ENCODE results near the gene PDZD2.

Gene PDZD2

GRCh38 chr5:32127711-32128110 is 488.8 kb downstream of the PDZD2 start:
- H3K4me3 ChIP-seq (ENCODE audit: low read depth, low read length): no peak overlapping the region
- no peak for DNase-seq (ENCODE audit: low read depth)

DNA sequence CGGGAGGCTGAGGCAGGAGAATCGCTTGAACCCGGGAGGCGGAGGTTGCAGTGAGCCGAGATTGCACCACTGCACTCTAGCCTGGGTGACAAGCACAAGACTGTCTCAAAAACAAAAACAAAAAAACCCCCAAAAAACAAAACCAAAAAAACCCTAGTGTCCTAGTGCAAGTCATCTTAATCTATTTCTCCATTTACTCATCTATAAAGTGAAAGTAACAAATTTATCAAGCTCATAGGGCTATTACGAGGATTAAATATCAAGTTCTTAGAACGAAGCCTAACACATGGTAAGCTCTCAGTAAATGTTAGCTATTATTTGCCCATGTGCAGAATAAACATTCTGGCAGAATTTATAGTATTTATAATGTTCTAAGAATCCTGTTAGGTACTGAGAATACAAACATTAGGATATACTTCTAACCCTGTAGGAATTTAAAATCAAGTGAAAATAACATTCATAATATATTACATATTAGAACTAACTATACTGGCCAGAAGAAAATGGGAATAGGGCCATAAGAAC is 490.2 kb downstream of the PDZD2 start:
- no peak for DNase-seq (ENCODE audit: low read depth)
- no peak overlapping the region for H3K4me3 ChIP-seq (ENCODE audit: low read depth, low read length)

DNA sequence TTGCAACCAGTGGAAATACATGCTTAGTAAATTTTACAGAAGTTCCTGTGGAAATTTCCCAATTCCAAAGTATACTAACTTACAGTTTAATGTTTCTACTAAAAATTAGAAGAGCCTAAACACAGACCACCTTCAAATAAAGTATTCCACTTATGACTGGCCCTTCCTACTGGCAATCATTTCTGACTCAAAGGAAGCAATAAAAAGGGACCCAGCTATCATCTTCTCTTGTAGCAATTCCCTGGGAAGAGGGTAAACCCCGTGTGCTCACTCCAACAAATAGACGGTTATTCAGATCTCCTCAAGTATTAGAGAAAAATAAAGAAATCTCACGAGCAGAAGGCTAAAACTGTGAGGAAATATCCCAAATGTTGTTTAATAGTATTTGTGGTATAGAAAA is 491.9 kb downstream of the PDZD2 start:
- no peak overlapping the region for H3K4me3 ChIP-seq (ENCODE audit: low read depth, low read length)
- DNase-seq (ENCODE audit: low read depth): no peak

DNA sequence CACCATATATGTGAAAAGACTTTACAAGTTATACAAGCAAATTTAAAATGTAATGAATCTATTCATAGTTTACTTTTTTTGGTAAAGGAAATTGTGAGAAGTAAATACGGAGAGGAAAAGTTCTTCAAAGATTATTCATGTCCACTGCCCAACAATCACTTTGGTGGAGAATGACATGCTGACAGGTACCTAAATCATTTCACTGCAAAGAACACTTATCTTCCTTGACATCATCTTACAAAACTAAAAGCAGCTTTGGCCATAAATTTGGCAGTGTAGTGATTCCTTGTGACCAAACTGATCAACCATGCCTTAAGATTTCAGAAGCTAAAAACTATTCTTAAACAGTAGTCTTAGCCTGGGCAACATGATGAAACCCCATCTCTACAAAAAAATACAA is 492.7 kb downstream of the PDZD2 start:
- no peak overlapping the region for H3K4me3 ChIP-seq (ENCODE audit: low read depth, low read length)
- DNase-seq (ENCODE audit: low read depth): no peak

GRCh38 chr5:32132757-32133156 is 493.8 kb downstream of the PDZD2 start:
- DNase-seq (ENCODE audit: low read depth): no peak

GRCh38 chr5:32135086-32135485 is 496.2 kb downstream of the PDZD2 start:
- no peak for DNase-seq (ENCODE audit: low read depth)
- H3K4me3 ChIP-seq (ENCODE audit: low read depth, low read length): no peak overlapping the region

More at GRCh38 chr5:32132757-32133156, 493.8 kb downstream of the PDZD2 start:
- no peak overlapping the region for H3K4me3 ChIP-seq (ENCODE audit: low read depth, low read length)

DNA sequence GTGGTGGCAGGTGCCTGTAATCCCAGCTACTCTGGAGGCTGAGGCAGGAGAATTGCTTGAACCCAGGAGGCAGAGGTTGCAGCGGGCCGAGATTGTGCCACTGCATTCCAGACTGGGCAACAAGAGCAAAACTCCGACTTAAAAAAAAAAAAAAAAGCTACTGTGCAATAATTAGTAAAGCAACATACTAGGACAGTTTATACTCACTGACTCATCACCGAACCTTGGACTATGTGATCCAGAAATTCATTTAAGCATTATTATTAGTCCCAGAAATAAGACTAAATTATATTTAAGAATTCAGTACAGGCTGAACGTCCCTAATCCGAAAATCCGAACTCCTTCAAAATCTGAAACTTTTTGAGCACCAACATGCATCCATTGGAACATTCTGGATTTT is 497.4 kb downstream of the PDZD2 start:
- DNase-seq (ENCODE audit: low read depth): no peak
- H3K4me3 ChIP-seq (ENCODE audit: low read depth, low read length): no peak overlapping the region

DNA sequence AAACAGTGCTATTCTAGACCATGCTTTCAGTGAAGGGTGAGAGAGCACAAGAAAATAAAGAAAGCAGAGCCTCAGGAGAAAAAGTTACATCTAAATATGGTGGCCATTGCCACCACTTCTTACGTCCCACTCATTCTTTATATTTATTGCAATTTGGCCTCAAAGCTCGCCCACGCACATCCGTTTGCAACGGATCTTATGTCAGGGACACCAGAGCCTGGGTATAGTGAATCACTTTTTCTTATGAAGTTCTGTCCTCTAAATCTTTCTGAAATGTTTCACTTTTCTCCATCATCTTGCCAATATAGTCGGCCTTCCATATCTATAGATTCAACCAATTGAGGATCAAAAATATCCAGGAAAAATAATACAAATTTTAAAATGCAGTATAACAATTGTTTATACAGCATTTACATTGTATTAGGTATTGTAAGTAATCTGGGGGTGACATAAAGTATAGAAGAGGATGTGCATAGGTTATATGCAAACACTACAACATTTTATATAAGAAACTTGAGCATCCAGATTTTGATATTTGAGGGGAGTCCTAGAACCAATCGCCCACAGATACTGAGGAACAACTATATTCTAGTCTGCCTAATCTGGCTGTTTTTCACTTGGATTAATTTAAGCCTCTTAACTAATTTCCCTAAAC is 500.0 kb downstream of the PDZD2 start:
- peak; percentile 13 for DNase-seq (ENCODE audit: low read depth)
- H3K4me3 ChIP-seq (ENCODE audit: low read depth, low read length): no peak overlapping the region

GRCh38 chr5:32143617-32144377 is 504.9 kb downstream of the PDZD2 start:
- no peak overlapping the region for H3K4me3 ChIP-seq (ENCODE audit: low read depth, low read length)
- no peak for DNase-seq (ENCODE audit: low read depth)

GRCh38 chr5:32144378-32145207 is 505.7 kb downstream of the PDZD2 start:
- no peak for DNase-seq (ENCODE audit: low read depth)
- H3K4me3 ChIP-seq (ENCODE audit: low read depth, low read length): no peak overlapping the region

DNA sequence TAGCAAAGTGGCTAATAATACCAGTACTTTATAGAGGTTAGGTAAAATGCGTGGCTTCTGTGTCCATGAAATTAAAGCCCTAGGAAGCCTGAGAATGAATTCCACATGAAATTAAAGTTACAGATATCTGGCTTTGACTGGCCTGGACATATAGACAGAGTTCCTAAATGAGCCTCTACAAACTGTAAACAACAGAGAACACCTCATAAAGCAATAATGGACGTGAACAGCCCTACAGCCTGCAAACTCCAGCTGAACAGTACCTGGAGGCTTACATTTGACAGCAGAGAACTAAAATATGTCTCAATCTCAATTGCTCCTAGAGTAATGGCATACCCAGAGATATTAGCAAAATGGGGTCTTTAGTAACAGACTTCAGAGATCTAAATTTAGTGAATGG is 506.4 kb downstream of the PDZD2 start:
- H3K4me3 ChIP-seq (ENCODE audit: low read depth, low read length): no peak overlapping the region
- no peak for DNase-seq (ENCODE audit: low read depth)

DNA sequence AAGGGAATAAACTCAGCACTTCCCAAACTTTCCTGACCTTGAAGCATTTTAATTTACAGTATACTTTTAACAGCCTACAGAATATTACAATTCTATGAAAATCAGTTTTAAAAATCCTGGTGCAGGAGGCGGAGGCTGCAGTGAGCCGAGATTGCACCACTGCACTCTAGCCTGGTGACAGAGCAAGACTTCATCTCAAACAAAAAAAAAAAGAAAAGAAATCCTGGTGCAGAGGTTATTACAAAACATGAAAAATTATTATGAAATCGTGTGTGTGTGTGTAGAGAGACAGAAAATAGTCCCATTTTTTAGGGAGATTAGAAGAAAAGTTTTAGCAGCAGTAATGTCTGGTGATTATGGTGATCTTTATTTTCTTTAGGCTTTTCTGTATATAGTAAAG is 508.3 kb downstream of the PDZD2 start:
- H3K4me3 ChIP-seq (ENCODE audit: low read depth, low read length): no peak overlapping the region
- DNase-seq (ENCODE audit: low read depth): no peak

DNA sequence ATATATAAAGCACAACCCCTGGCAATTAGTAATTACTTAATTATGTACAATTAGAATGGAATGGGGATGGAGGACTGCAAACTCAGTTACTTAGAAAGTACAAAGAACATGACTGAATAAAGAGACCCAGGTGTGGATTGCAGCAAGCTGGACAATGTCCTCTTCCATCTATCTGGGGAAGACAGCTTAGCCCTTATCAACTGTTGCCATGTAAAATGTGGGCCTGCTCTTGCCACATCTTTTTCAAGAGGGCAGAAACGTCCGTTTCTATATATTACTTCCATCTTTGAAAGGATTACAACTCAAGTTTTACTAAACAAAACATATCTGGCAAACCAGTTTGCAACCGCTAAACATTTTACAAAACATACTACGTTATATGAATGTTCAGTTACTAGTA is 509.0 kb downstream of the PDZD2 start:
- H3K4me3 ChIP-seq (ENCODE audit: low read depth, low read length): no peak overlapping the region
- DNase-seq (ENCODE audit: low read depth): no peak

DNA sequence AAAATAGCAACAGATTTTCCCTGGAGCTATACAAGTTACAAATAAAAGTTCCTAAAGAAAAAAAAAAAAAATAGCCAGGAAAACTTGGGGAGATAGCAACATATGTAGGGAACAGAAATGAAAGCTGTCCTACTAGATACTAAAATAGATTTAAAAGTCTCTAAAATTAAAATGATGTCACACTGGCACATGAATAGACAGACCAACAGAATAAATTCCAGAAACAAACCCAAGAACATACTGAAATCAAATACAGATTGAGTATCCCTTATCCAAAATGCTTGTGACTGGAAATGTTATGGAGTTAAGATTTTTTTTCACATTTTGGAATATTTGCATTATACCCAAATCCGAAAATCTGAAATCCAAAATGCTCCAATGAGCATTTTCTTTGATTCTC is 511.4 kb downstream of the PDZD2 start:
- no peak for DNase-seq (ENCODE audit: low read depth)
- no peak overlapping the region for H3K4me3 ChIP-seq (ENCODE audit: low read depth, low read length)

DNA sequence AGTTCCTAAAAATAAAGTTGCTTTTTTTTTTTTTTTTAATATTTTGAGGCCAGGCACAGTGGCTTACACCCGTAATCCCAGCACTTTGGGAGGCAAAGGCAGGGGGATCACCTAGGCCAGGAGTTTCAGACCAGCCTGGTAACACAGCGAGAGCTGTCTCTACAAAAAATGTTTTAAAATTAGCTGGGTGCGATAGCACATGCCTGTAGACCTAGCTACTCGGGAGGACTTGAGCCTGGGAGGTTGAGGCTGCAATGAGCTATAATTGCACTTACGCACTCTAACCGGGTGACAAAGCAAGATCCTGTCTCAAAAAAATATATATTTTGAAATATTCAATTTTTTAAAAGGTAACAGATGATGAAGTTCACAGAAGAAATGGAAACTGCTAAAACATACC is 512.3 kb downstream of the PDZD2 start:
- DNase-seq (ENCODE audit: low read depth): no peak
- no peak overlapping the region for H3K4me3 ChIP-seq (ENCODE audit: low read depth, low read length)

DNA sequence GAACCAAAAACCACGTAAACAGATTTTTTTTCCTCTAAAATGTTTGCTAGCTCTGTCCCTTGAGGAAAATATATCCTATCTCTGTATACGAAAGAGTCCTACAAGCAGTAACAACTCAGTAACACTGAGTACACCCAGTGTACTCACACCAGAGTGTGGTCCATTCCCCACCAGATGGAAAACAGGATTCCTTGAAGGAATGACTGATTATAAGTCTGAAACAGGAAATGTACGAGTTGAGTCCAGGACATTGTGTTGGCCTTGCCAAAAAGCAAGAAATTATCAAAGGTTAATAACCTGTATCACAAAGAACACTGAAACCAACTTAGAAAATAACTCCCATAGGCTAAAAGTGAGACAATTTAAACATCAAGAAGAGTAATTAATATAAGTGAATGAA is 514.8 kb downstream of the PDZD2 start:
- H3K4me3 ChIP-seq (ENCODE audit: low read depth, low read length): no peak overlapping the region
- DNase-seq (ENCODE audit: low read depth): no peak

DNA sequence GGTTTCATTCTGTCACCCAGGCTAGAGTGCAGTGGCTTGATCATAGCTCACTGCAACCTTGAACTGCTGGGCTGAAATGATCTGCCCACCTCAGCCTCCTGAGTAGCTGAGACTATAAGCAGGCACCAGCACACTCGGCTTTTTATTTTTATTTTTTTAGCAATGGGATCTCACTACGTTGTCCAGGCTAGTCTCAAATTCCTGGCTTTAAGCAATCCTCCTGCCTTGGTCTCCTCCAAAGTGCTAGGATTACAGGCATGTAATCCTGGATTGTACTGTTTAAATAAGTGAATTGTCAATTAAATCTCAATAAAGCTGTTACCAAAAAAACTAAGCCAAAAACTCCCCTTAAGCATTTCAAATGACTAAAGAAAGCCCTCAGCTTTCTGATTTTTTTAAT is 516.3 kb downstream of the PDZD2 start:
- no peak overlapping the region for H3K4me3 ChIP-seq (ENCODE audit: low read depth, low read length)
- no peak for DNase-seq (ENCODE audit: low read depth)

- no peak overlapping the region for H3K4me3 ChIP-seq (ENCODE audit: low read depth, low read length)
- no peak for DNase-seq (ENCODE audit: low read depth)
Observed at GRCh38 chr5:32156635-32157034, 517.7 kb downstream of the PDZD2 start.

- DNase-seq (ENCODE audit: low read depth): no peak
- no peak overlapping the region for H3K4me3 ChIP-seq (ENCODE audit: low read depth, low read length)
Observed at GRCh38 chr5:32157078-32157477, 518.1 kb downstream of the PDZD2 start.

DNA sequence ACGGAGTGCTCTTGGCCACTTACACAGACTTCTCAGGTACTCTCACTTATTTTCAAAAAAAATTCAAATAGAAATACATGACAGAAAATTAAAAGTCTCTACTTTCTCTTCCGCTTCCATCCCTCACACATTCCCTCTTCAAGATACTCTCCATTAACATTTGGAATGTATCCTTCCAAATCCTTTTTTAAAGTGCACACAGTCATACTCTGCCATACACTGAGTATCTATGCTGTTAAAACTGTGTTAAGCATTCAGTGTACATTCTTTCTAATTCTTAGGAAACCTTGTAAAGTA is 519.7 kb downstream of the PDZD2 start:
- no peak for DNase-seq (ENCODE audit: low read depth)
- H3K4me3 ChIP-seq (ENCODE audit: low read depth, low read length): no peak overlapping the region

All from skeletal muscle cell (primary cell).